Body of pancreas (tissue), 4 donors: ENCODE data around the gene ZNF621. TPM values are rescaled to one million over a fixed set of nuclear protein-coding genes. Genes with fewer than 3 reads are reported as not detected.

Source experiments
- ATAC-seq: fragments of 150-250 bp; one replicate; pipeline ENCODE4 v1.9.1; 2016
- DNase-seq, 4 donors: peaks; one replicate each; pipeline ENCODE4 v3.0.0-alpha.2; 2019
- H3K27ac ChIP-seq, 4 donors: fragments of 200-600 bp; sonication (generic); 1 replicate in 3 of 4; 2 replicates in 1 of 4; pipeline versions ENCODE4 v1.5.1 to v1.6.1; 2016 to 2019; ENCODE audit warnings: mild to moderate bottlenecking in 1 of 4, mixed read lengths in 1 of 4, moderate library complexity in 1 of 4
- H3K27me3 ChIP-seq, 2 donors: fragments of 200-600 bp; sonication (generic); one replicate each; pipeline ENCODE4 v1.6.0; 2016; ENCODE audit warnings: mild to moderate bottlenecking in 1 of 2
- H3K36me3 ChIP-seq, 2 donors: fragments of 200-600 bp; sonication (generic); replicated peaks in 1 of 2; 2 replicates each; pipeline ENCODE4 v1.5.1; 2016; ENCODE audit warnings: low read depth in 2 of 2; ENCODE audit not compliant: insufficient read depth in 1 of 2
- H3K4me1 ChIP-seq: fragments of 200-600 bp; sonication (generic); one replicate; pipeline ENCODE4 v1.6.0; 2016
- H3K4me3 ChIP-seq, 2 donors: fragments of 200-600 bp; sonication (generic); 1 replicate in 1 of 2; 2 replicates in 1 of 2; pipeline ENCODE4 v1.5.1; 2016 to 2019
- H3K9me3 ChIP-seq, 3 donors: fragments of 200-600 bp; sonication (generic); 1 replicate in 2 of 3; 2 replicates in 1 of 3; pipeline ENCODE4 v1.5.1; 2016
- CTCF ChIP-seq, 7 experiments: fragments of 450-650 bp in 4 of 7; fragments of 200-600 bp in 3 of 7; sonication (generic) in 3 of 7; IDR thresholded peaks; one replicate each; pipeline ENCODE4 v1.5.1; 2016 to 2019; ENCODE audit warnings: antibody characterized with exemption in 7 of 7
- POLR2A ChIP-seq, 3 donors: fragments of 450-650 bp; IDR thresholded peaks; one replicate each; pipeline ENCODE4 v1.6.1; 2016; ENCODE audit warnings: antibody characterized with exemption in 3 of 3, mild to moderate bottlenecking in 2 of 3
- WGBS, 2 donors: methylation state at CpG; one replicate each; pipeline ENCODE4 v1.1.5; 2017; 5-methylcytosine and 5-hydroxymethylcytosine counted together
- intact Hi-C: fragments of 100-400 bp; cut with DNase I; formaldehyde crosslinking; loops from one replicate; pipeline ENCODE4 v1.15.1; 2023
- total RNA-seq, 2 donors: library from RNA; depleted of rRNA; stranded (reverse); fragments of >200 nt; gene quantifications; one replicate each; pipeline ENCODE4 v1.1.0, GENCODE V29; 2016

Gene ZNF621
- total RNA-seq, 2 donors from 2014 or later, result 13.2 to 14.0 TPM

DNA sequence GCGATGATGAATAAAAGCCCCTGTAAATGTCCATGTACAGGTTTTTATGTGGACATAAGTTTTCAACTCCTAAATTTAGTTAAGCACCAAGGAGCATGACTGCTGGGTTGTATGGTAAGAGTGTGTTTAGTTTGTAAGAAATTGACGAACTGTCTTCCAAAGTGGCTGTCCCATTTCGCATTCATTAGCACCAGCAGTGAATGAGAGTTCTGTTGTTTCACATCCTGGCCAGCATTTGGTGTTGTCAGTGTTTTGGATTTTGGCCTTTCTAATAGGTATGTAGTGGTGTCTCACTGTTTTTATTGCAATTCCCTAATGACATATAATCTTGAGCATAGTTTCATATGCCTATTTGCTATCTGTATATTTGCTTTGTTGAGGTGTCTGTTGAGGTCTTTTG lies 3.7 kb downstream of the ZNF621 start:
- Histone ChIP-seq H3K36me3 (peaks cover 14 to 23% of the 10 kb centered on the region in 2 donors), H3K4me3 (no peak overlapping the region), H3K4me1 (peaks cover 27% of the 10 kb centered on the region), H3K9me3 (no peaks in the 10 kb centered on the region), H3K27ac (no peak overlapping the region), H3K27me3 (no peaks in the 10 kb centered on the region)
- WGBS, 2 donors, result 89 to 98% methylated on average over 3 of the region's 3 CpGs
- intact Hi-C loops, result no loop called here
- TF ChIP-seq CTCF (IDR thresholded peaks at IDR 0.05) (no peak), POLR2A (IDR thresholded peaks at IDR 0.05) (no peak)
- ATAC-seq (no peak), DNase-seq (no peak)

GRCh38 chr3:40532252-40532651 lies 7.5 kb downstream of the ZNF621 start:
- intact Hi-C loops, result no loop called here
- DNase-seq (no peak), ATAC-seq (no peak)
- 95 to 98% methylated on average over 5 of the region's 5 CpGs for WGBS, 2 donors
- Histone ChIP-seq H3K9me3 (no peaks in the 10 kb centered on the region), H3K27ac (no peak overlapping the region), H3K4me1 (no peaks in the 10 kb centered on the region), H3K4me3 (no peak overlapping the region), H3K27me3 (no peaks in the 10 kb centered on the region), H3K36me3 (peaks cover 14 to 23% of the 10 kb centered on the region in 2 donors)
- TF ChIP-seq POLR2A (IDR thresholded peaks at IDR 0.05) (no peak), CTCF (IDR thresholded peaks at IDR 0.05) (no peak)

GRCh38 chr3:40534283-40534682 lies 9.5 kb downstream of the ZNF621 start:
- intact Hi-C loops, result no loop called here
- DNase-seq (no peak), ATAC-seq (no peak)
- Histone ChIP-seq H3K36me3 (peaks cover 14 to 23% of the 10 kb centered on the region in 2 donors), H3K27ac (no peak overlapping the region), H3K4me1 (no peaks in the 10 kb centered on the region), H3K27me3 (no peaks in the 10 kb centered on the region), H3K4me3 (no peak overlapping the region), H3K9me3 (peaks cover 0 to 3% (median 0%) of the 10 kb centered on the region in 3 donors)
- TF ChIP-seq POLR2A (IDR thresholded peaks at IDR 0.05) (no peak), CTCF (IDR thresholded peaks at IDR 0.05) (no peak)

- Histone ChIP-seq H3K27me3 (no peaks in the 10 kb centered on the region), H3K9me3 (no peaks in the 10 kb centered on the region), H3K27ac (no peak overlapping the region), H3K4me1 (no peaks in the 10 kb centered on the region), H3K4me3 (no peak overlapping the region), H3K36me3 (no peaks in the 10 kb centered on the region)
- ATAC-seq, result no peak
- intact Hi-C loops, result no loop called here
- WGBS, 2 donors, result 58 to 70% methylated on average over 1 of the region's 1 CpG
- TF ChIP-seq POLR2A (IDR thresholded peaks at IDR 0.05) (no peak), CTCF (IDR thresholded peaks at IDR 0.05) (no peak)
- no peak for DNase-seq
Observed at GRCh38 chr3:40546816-40547215, 22.1 kb downstream of the ZNF621 start.

- no peaks in the 10 kb centered on the region for H3K27me3 ChIP-seq
- DNase-seq, result no peak
- H3K4me3 ChIP-seq, result no peak overlapping the region
- H3K4me1 ChIP-seq, result no peaks in the 10 kb centered on the region
- no peak overlapping the region for H3K27ac ChIP-seq
- H3K36me3 ChIP-seq, result no peaks in the 10 kb centered on the region
- TF ChIP-seq POLR2A (IDR thresholded peaks at IDR 0.05) (no peak), CTCF (IDR thresholded peaks at IDR 0.05) (no peak)
- no peaks in the 10 kb centered on the region for H3K9me3 ChIP-seq
- ATAC-seq, result no peak
- intact Hi-C loops, result no loop called here
- WGBS, 2 donors, result 89 to 100% methylated on average over 1 of the region's 1 CpG
Observed at GRCh38 chr3:40550167-40550566, 25.4 kb downstream of the ZNF621 start.
